HepG2 (cell line): ENCODE data around the gene ZNF618. TPM values are rescaled to one million over a fixed set of nuclear protein-coding genes. Genes with fewer than 3 reads are reported as not detected.

Experiments
- AKAP8 ChIP-seq: sonication (generic); formaldehyde crosslinking; IDR thresholded peaks from 2 replicates; pipeline ENCODE4 v1.5.1; 2020; ENCODE audit warnings: mild to moderate bottlenecking, missing genetic modification reagents
- GFI1 ChIP-seq: sonication (generic); formaldehyde crosslinking; IDR thresholded peaks from 2 replicates; pipeline ENCODE4 v1.5.0; 2020; ENCODE audit warnings: missing genetic modification reagents, mild to moderate bottlenecking, borderline replicate concordance
- JUND ChIP-seq: sonication (generic); formaldehyde crosslinking; IDR thresholded peaks from 2 replicates; pipeline ENCODE4 v1.8.0; 2022; ENCODE audit warnings: mild to moderate bottlenecking, missing genetic modification reagents
- MBD4 ChIP-seq: IDR thresholded peaks from 2 replicates; pipeline ENCODE4 v1.6.1; 2012; ENCODE audit warnings: low read length, inconsistent platforms, borderline replicate concordance
- NCOA1 ChIP-seq: sonication (generic); formaldehyde crosslinking; IDR thresholded peaks from 2 replicates; pipeline ENCODE4 v1.9.0; 2021; ENCODE audit warnings: missing genetic modification reagents
- NCOA5 ChIP-seq: sonication (generic); formaldehyde crosslinking; IDR thresholded peaks from 2 replicates; pipeline ENCODE4 v1.4.0; 2020; ENCODE audit warnings: missing genetic modification reagents
- NFIC ChIP-seq: IDR thresholded peaks from 2 replicates; pipeline ENCODE4 v1.6.1; 2012; ENCODE audit warnings: mild to moderate bottlenecking, low read length, inconsistent platforms
- RBM22 ChIP-seq: fragments of 200-400 bp; formaldehyde crosslinking; optimal IDR thresholded peaks from 2 replicates; pipeline ENCODE3; 2017; ENCODE audit warnings: mild to moderate bottlenecking, low read length, moderate library complexity
- SRF ChIP-seq: IDR thresholded peaks from 2 replicates; pipeline ENCODE4 v1.6.1; 2011; ENCODE audit warnings: mild to moderate bottlenecking, low read depth, low read length, moderate library complexity
- STAG1 ChIP-seq: sonication (generic); formaldehyde crosslinking; IDR thresholded peaks from 2 replicates; pipeline ENCODE4 v1.4.0; 2020; ENCODE audit warnings: missing genetic modification reagents
- TOE1 ChIP-seq: sonication (generic); formaldehyde crosslinking; IDR thresholded peaks from 2 replicates; pipeline ENCODE4 v1.4.0; 2020; ENCODE audit warnings: mild to moderate bottlenecking, missing genetic modification reagents
- ZNF263 ChIP-seq: sonication (generic); formaldehyde crosslinking; IDR thresholded peaks from 2 replicates; pipeline ENCODE4 v1.4.0; 2020; ENCODE audit warnings: missing genetic modification reagents
- ZNF430 ChIP-seq: sonication (generic); formaldehyde crosslinking; IDR thresholded peaks from 2 replicates; pipeline ENCODE4 v1.9.0; 2021; ENCODE audit warnings: mild to moderate bottlenecking, missing genetic modification reagents
- ZNF543 ChIP-seq: sonication (generic); formaldehyde crosslinking; IDR thresholded peaks from 2 replicates; pipeline ENCODE4 v1.4.0; 2020; ENCODE audit warnings: mild to moderate bottlenecking, missing genetic modification reagents
- ZNF549 ChIP-seq: sonication (generic); formaldehyde crosslinking; IDR thresholded peaks from 2 replicates; pipeline ENCODE4 v1.5.0; 2020; ENCODE audit warnings: missing genetic modification reagents
- ZNF607 ChIP-seq: sonication (generic); formaldehyde crosslinking; IDR thresholded peaks from 2 replicates; pipeline ENCODE4 v1.5.1; 2020; ENCODE audit warnings: missing genetic modification reagents, mild to moderate bottlenecking, borderline replicate concordance
- ZNF614 ChIP-seq: IDR thresholded peaks from 2 replicates; pipeline ENCODE4 v1.6.1; 2018; ENCODE audit warnings: missing biosample characterization, missing genetic modification reagents, inconsistent platforms, borderline replicate concordance
- ZNF660 ChIP-seq: sonication (generic); formaldehyde crosslinking; IDR thresholded peaks from 2 replicates; pipeline ENCODE4 v1.5.1; 2020; ENCODE audit warnings: mild to moderate bottlenecking, low read depth, missing genetic modification reagents, borderline replicate concordance
- ZNF737 ChIP-seq: sonication (generic); formaldehyde crosslinking; IDR thresholded peaks from 2 replicates; pipeline ENCODE4 v1.5.0; 2020; ENCODE audit warnings: missing genetic modification reagents, mild to moderate bottlenecking, borderline replicate concordance
- polyA plus RNA-seq, 8 experiments: library from polyadenylated mRNA; depleted of rRNA in 3 of 8; stranded (reverse) in 7 of 8; unstranded in 1 of 8; fragments of >200 nt; fragmentation: Illumina TruSeq in 4 of 8; extraction: Trizol in 4 of 8; gene quantifications; 2 replicates each; pipeline versions ENCODE4 v1.2.1 to v1.2.3, GENCODE V29; 2011 to 2016; ENCODE audit warnings: low read depth in 4 of 8, missing spikeins in 1 of 8, mixed read lengths in 1 of 8; ENCODE audit not compliant: insufficient read depth in 1 of 8
- total RNA-seq, 5 experiments: library from RNA; depleted of rRNA; stranded (reverse); fragments of >200 nt; fragmentation: Illumina TruSeq; extraction: Trizol; gene quantifications; 2 replicates each; pipeline ENCODE4 v1.2.3, GENCODE V29; 2016; ENCODE audit warnings: low read depth in 1 of 5
- TF ChIP-seq, protein P1 (sequence below): sonication (generic); formaldehyde crosslinking; IDR thresholded peaks from 2 replicates; pipeline ENCODE4 v1.5.0; 2020; ENCODE audit warnings: missing genetic modification reagents, mild to moderate bottlenecking, borderline replicate concordance
- TF ChIP-seq, protein P2 (sequence below): sonication (generic); formaldehyde crosslinking; IDR thresholded peaks from 2 replicates; pipeline ENCODE4 v1.9.0; 2022; ENCODE audit warnings: low read depth, missing genetic modification reagents
- TF ChIP-seq, protein P3 (sequence below): sonication (generic); formaldehyde crosslinking; IDR thresholded peaks from 2 replicates; pipeline ENCODE4 v1.4.0; 2020; ENCODE audit warnings: missing genetic modification reagents, mild to moderate bottlenecking, borderline replicate concordance
- TF ChIP-seq, protein P4 (sequence below): sonication (generic); formaldehyde crosslinking; IDR thresholded peaks from 2 replicates; pipeline ENCODE4 v1.5.1; 2020; ENCODE audit warnings: mild to moderate bottlenecking, moderate library complexity, missing genetic modification reagents

The ZNF618 gene
- total and polyA plus RNA-seq, 2 of the 13 experiments (the other 11 are each of a cell fraction or from before 2014, with no cell fraction given) = 0.07 TPM

DNA sequence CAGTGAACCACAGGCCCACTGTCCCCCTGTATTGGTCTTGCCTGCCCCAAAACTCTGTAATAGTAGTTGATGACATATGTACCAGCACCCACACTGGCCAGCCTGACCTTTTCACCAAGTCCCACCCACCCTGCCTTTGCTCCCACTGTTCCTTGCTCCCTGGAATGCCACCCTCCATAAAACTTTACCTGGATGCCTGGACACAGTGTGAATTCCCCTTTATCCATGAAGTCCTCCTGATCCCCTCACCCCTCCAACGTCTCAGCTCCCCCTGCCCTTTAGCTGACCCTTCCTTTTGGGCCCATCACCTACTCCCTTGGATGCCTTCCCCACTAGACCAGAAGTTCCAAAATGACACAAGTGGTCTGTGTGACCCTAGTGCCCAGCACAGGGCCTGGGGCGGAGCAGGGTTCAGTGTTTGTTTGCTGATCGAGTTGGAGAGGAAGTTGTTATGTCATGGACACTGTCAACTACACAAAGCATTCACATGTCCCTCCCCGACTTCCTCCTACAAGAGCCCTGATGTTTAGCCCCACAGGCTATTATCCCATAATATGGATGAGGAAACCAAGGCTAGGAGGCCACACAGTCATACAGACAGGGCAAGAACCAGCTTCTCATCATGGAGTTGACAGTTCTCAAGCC, 185.8 kb downstream of the ZNF618 start (continued):
- TF ChIP-seq, protein P1, sequence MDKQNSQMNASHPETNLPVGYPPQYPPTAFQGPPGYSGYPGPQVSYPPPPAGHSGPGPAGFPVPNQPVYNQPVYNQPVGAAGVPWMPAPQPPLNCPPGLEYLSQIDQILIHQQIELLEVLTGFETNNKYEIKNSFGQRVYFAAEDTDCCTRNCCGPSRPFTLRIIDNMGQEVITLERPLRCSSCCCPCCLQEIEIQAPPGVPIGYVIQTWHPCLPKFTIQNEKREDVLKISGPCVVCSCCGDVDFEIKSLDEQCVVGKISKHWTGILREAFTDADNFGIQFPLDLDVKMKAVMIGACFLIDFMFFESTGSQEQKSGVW = no peak
- no peak for TF ChIP-seq SRF
- TF ChIP-seq ZNF607 (CRISPR knock-in tag) = no peak
- TF ChIP-seq, protein P2, sequence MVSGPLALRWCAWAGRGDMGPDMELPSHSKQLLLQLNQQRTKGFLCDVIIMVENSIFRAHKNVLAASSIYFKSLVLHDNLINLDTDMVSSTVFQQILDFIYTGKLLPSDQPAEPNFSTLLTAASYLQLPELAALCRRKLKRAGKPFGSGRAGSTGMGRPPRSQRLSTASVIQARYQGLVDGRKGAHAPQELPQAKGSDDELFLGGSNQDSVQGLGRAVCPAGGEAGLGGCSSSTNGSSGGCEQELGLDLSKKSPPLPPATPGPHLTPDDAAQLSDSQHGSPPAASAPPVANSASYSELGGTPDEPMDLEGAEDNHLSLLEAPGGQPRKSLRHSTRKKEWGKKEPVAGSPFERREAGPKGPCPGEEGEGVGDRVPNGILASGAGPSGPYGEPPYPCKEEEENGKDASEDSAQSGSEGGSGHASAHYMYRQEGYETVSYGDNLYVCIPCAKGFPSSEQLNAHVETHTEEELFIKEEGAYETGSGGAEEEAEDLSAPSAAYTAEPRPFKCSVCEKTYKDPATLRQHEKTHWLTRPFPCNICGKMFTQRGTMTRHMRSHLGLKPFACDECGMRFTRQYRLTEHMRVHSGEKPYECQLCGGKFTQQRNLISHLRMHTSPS (CRISPR knock-in tag) = no peak
- no peak; the same call in 1 of the 2 replicates for TF ChIP-seq AKAP8 (CRISPR knock-in tag)
- TF ChIP-seq ZNF737 (CRISPR knock-in tag) = no peak
- no peak for TF ChIP-seq STAG1 (CRISPR knock-in tag)
- TF ChIP-seq ZNF263 (CRISPR knock-in tag) = no peak
- TF ChIP-seq ZNF543 (CRISPR knock-in tag) = peak; percentile 66; the same call in 1 of the 2 replicates
- TF ChIP-seq JUND (CRISPR knock-in tag) = no peak
- no peak; the same call in 1 of the 2 replicates for TF ChIP-seq ZNF430
- TF ChIP-seq NCOA1 (CRISPR knock-in tag) = no peak
- no peak for TF ChIP-seq ZNF549 (CRISPR knock-in tag)
- TF ChIP-seq ZNF660 (CRISPR knock-in tag) = no peak
- TF ChIP-seq, protein P3, sequence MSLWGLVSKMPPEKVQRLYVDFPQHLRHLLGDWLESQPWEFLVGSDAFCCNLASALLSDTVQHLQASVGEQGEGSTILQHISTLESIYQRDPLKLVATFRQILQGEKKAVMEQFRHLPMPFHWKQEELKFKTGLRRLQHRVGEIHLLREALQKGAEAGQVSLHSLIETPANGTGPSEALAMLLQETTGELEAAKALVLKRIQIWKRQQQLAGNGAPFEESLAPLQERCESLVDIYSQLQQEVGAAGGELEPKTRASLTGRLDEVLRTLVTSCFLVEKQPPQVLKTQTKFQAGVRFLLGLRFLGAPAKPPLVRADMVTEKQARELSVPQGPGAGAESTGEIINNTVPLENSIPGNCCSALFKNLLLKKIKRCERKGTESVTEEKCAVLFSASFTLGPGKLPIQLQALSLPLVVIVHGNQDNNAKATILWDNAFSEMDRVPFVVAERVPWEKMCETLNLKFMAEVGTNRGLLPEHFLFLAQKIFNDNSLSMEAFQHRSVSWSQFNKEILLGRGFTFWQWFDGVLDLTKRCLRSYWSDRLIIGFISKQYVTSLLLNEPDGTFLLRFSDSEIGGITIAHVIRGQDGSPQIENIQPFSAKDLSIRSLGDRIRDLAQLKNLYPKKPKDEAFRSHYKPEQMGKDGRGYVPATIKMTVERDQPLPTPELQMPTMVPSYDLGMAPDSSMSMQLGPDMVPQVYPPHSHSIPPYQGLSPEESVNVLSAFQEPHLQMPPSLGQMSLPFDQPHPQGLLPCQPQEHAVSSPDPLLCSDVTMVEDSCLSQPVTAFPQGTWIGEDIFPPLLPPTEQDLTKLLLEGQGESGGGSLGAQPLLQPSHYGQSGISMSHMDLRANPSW (CRISPR knock-in tag) = no peak
- TF ChIP-seq NFIC = no peak
- TF ChIP-seq NCOA5 (CRISPR knock-in tag) = no peak
- no peak; the same call in 1 of the 2 replicates for TF ChIP-seq GFI1 (CRISPR knock-in tag)
- no peak for TF ChIP-seq ZNF614 (CRISPR knock-in tag)
- TF ChIP-seq RBM22 = no peak
- TF ChIP-seq TOE1 = no peak
- TF ChIP-seq, protein P4, sequence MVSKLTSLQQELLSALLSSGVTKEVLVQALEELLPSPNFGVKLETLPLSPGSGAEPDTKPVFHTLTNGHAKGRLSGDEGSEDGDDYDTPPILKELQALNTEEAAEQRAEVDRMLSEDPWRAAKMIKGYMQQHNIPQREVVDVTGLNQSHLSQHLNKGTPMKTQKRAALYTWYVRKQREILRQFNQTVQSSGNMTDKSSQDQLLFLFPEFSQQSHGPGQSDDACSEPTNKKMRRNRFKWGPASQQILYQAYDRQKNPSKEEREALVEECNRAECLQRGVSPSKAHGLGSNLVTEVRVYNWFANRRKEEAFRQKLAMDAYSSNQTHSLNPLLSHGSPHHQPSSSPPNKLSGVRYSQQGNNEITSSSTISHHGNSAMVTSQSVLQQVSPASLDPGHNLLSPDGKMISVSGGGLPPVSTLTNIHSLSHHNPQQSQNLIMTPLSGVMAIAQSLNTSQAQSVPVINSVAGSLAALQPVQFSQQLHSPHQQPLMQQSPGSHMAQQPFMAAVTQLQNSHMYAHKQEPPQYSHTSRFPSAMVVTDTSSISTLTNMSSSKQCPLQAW = peak; percentile 83
- no peak for TF ChIP-seq MBD4
